ENCODE measurements around the gene FCF1. TPM values are rescaled to one million over a fixed set of nuclear protein-coding genes. Genes with fewer than 3 reads are reported as not detected.

FCF1 gene
- total RNA-seq, 1 experiment from 2014 or later: 58.0 TPM

- no TSS peak for BruUV-seq (replicated peaks)
- no peaks in the 10 kb centered on the region for H3K27me3 Mint-ChIP-seq (ENCODE audit: unreplicated experiment)
- H3K4me1 Mint-ChIP-seq (ENCODE audit: low read depth, unreplicated experiment): peaks cover under 1% of the 10 kb centered on the region
- CTCF ChIA-PET: no interaction called here
- no peak for DNase-seq
- H3K4me3 Mint-ChIP-seq (ENCODE audit: low read depth, unreplicated experiment): no peak overlapping the region
- no peak for TF ChIP-seq CTCF (IDR thresholded peaks at IDR 0.05; ENCODE audit: unreplicated experiment)
- intact Hi-C loops (cut with micrococcal nuclease; ENCODE audit: unreplicated experiment): no loop called here
- no peak overlapping the region for H3K27ac Mint-ChIP-seq (ENCODE audit: unreplicated experiment)
- no peaks in the 10 kb centered on the region for H3K36me3 Mint-ChIP-seq (ENCODE audit: insufficient read depth, unreplicated experiment)
- H3K9me3 Mint-ChIP-seq (ENCODE audit: low read depth, unreplicated experiment): peaks cover 13% of the 10 kb centered on the region
Observed at GRCh38 chr14:74704656-74705055, 8.3 kb upstream of the FCF1 start.

- H3K27ac Mint-ChIP-seq (ENCODE audit: unreplicated experiment): no peak overlapping the region
- peaks cover 12% of the 10 kb centered on the region for H3K9me3 Mint-ChIP-seq (ENCODE audit: low read depth, unreplicated experiment)
- no TSS peak for BruUV-seq (replicated peaks)
- CTCF ChIA-PET: interaction anchor here (0.6 kb wide), 1 partner anchor 172 kb away, joined by 3 read pairs; no protein-coding TSS in a partner anchor
- H3K36me3 Mint-ChIP-seq (ENCODE audit: insufficient read depth, unreplicated experiment): no peaks in the 10 kb centered on the region
- DNase-seq: no peak
- no peak overlapping the region for H3K4me3 Mint-ChIP-seq (ENCODE audit: low read depth, unreplicated experiment)
- TF ChIP-seq CTCF (IDR thresholded peaks at IDR 0.05; ENCODE audit: unreplicated experiment): no peak
- H3K27me3 Mint-ChIP-seq (ENCODE audit: unreplicated experiment): no peaks in the 10 kb centered on the region
- H3K4me1 Mint-ChIP-seq (ENCODE audit: low read depth, unreplicated experiment): peaks cover 10% of the 10 kb centered on the region
- intact Hi-C loops (cut with micrococcal nuclease; ENCODE audit: unreplicated experiment): no loop called here
Observed at GRCh38 chr14:74705613-74706500, 7.1 kb upstream of the FCF1 start.

- H3K27me3 Mint-ChIP-seq (ENCODE audit: unreplicated experiment): no peaks in the 10 kb centered on the region
- intact Hi-C loops (cut with micrococcal nuclease; ENCODE audit: unreplicated experiment): loop anchor here (10.0 kb wide), 1 partner anchor 96 kb away; the partner anchor contains the start of gene LTBP2
- no TSS peak for BruUV-seq (replicated peaks)
- H3K4me3 Mint-ChIP-seq (ENCODE audit: low read depth, unreplicated experiment): no peak overlapping the region
- no peaks in the 10 kb centered on the region for H3K9me3 Mint-ChIP-seq (ENCODE audit: low read depth, unreplicated experiment)
- H3K27ac Mint-ChIP-seq (ENCODE audit: unreplicated experiment): no peak overlapping the region
- no peak for DNase-seq
- peaks cover 10% of the 10 kb centered on the region for H3K4me1 Mint-ChIP-seq (ENCODE audit: low read depth, unreplicated experiment)
- H3K36me3 Mint-ChIP-seq (ENCODE audit: insufficient read depth, unreplicated experiment): peaks cover 22% of the 10 kb centered on the region
- CTCF ChIA-PET: no interaction called here
- no peak for TF ChIP-seq CTCF (IDR thresholded peaks at IDR 0.05; ENCODE audit: unreplicated experiment)
Observed at GRCh38 chr14:74710480-74710879, 2.5 kb upstream of the FCF1 start.

DNA sequence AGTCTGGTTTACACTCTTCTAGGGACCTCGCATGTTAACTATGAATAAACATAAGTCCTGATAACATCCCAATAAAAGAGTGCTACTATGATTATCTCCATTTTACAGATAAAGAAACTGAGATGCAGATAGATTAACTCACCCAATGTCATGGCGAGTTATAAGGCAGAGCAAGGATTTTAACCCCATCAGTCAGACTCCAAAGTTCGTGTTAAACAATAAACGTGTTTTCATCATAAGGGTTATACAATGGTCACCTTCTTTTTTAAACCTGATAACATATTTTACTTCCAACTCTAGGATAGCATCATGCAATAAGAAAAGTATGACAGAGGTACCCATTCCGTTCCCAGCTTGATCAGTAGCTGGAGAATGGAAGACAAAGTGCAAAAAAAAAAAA lies 1.3 kb upstream of the FCF1 start:
- no peaks in the 10 kb centered on the region for H3K27me3 Mint-ChIP-seq (ENCODE audit: unreplicated experiment)
- no peaks in the 10 kb centered on the region for H3K9me3 Mint-ChIP-seq (ENCODE audit: low read depth, unreplicated experiment)
- BruUV-seq (replicated peaks): no TSS peak
- H3K27ac Mint-ChIP-seq (ENCODE audit: unreplicated experiment): no peak overlapping the region
- CTCF ChIA-PET: interaction anchor here (0.6 to 1.0 kb wide), 2 partner anchors 41 kb away, joined by 3 to 6 read pairs; no protein-coding TSS in a partner anchor
- DNase-seq: no peak
- H3K36me3 Mint-ChIP-seq (ENCODE audit: insufficient read depth, unreplicated experiment): peaks cover 30% of the 10 kb centered on the region
- H3K4me3 Mint-ChIP-seq (ENCODE audit: low read depth, unreplicated experiment): peak overlapping the region; percentile 92
- H3K4me1 Mint-ChIP-seq (ENCODE audit: low read depth, unreplicated experiment): peaks cover 10% of the 10 kb centered on the region
- no peak for TF ChIP-seq CTCF (IDR thresholded peaks at IDR 0.05; ENCODE audit: unreplicated experiment)
- intact Hi-C loops (cut with micrococcal nuclease; ENCODE audit: unreplicated experiment): loop anchor here (10.0 kb wide), 1 partner anchor 97 kb away; the partner anchor contains the start of gene LTBP2
